ENCODE data around the gene CCDC148. TPM values are rescaled to one million over a fixed set of nuclear protein-coding genes. Genes with fewer than 3 reads are reported as not detected.
A peak's percentile ranks its signal among the peaks of the same experiment; 100 is the strongest.
"Not testable (repeated sequence)": the region's sequence is repeated elsewhere in the genome, so short reads cannot be mapped to it uniquely, and the experiment has no call there.

Gene CCDC148
- total RNA-seq, 2 experiments from 2014 or later, result 0.16 TPM; not detected in 1

DNA sequence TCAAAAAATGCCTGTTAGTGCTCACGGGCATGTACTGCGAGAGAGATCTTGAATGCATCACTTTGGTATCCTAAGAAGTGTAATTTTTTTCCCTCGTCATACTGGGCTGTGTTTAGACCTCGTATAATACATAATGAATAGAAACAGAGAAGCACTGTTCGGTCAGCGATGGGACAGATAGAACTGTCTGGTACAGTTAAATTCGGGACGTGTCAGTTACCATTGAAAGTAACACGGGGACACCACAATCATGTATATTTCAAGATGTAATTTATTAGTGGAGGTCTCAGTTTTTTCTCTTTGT lies 2.0 kb upstream of the CCDC148 start:
- peaks cover 17% of the 10 kb centered on the region for H3K27me3 Mint-ChIP-seq (ENCODE audit: low read depth)
- ATAC-seq (no peak), DNase-seq (no peak)
- ChIA-PET CTCF (interaction anchor here (0.7 to 3.1 kb wide), 4 partner anchors 9 to 287 kb away, joined by 3 to 17 read pairs (median 4); no protein-coding TSS in a partner anchor), POLR2A (interaction anchor here (0.6 to 0.7 kb wide), 2 partner anchors 18 to 200 kb away, joined by 3 read pairs; no protein-coding TSS in a partner anchor)
- no peak overlapping the region for H3K27ac Mint-ChIP-seq
- H3K9me3 Mint-ChIP-seq (ENCODE audit: insufficient read depth), result no peaks in the 10 kb centered on the region
- H3K4me1 Mint-ChIP-seq (ENCODE audit: low read depth), result peaks cover 25% of the 10 kb centered on the region
- peaks cover 3% of the 10 kb centered on the region for H3K36me3 Mint-ChIP-seq (ENCODE audit: low read depth)
- H3K4me3 Mint-ChIP-seq, result peak overlapping the region; percentile 87

DNA sequence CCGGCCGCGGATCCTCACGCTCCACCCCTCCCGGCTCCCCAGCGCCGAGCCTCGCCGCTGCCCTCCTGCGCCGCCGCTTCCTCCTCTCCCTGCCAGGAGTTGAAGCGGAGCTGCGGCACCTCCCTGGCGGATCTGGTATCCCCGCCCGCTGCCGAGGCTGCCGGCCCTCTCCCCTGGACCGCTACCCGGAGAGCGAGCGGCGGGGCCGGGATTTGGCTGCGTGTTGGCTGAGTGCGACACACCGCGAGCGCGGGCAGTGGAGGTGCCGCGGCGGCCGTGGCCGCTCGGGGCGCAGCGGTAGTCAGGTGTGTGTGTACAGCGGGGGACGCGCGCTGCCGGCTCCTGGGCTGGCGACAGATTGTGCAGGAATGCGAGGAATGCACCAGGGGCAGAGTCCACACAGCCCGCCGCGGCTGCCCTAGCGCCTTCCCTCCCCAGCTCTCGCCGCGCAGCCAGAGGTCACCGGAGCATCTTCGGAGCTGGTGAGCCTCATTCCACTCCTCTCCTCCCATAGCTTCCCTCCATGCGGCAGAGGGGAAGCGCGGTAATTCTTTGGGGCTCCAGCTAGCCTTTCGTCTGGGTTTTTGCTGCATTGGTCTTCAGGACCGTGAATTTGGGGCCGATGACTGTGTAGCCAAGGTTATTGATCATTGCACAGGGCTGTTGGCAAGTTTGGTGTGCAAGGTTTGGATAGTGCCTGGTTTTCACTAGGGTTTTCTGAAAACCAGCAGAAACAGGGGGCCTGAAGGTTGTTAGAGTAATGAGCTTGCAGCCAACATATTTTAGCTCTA lies 1.5 kb upstream of the CCDC148 start:
- Mint-ChIP-seq H3K4me1 (ENCODE audit: low read depth) (peaks cover 25% of the 10 kb centered on the region), H3K36me3 (ENCODE audit: low read depth) (peaks cover 3% of the 10 kb centered on the region), H3K9me3 (ENCODE audit: insufficient read depth) (no peaks in the 10 kb centered on the region), H3K4me3 (peak overlapping the region; percentile 87), H3K27ac (peak overlapping the region; percentile 87), H3K27me3 (ENCODE audit: low read depth) (peaks cover 21% of the 10 kb centered on the region)
- ATAC-seq, result peak; percentile 55
- POLR2A ChIA-PET, result interaction anchor here (1.0 kb wide), 1 partner anchor 73 kb away, joined by 3 read pairs; no protein-coding TSS in a partner anchor
- DNase-seq, result no peak
- CTCF ChIA-PET, result interaction anchor here (0.7 to 3.1 kb wide), 4 partner anchors 10 to 1150 kb away, joined by 3 to 17 read pairs (median 4); no protein-coding TSS in a partner anchor

GRCh38 chr2:158457092-158457825 lies 706 bp upstream of the CCDC148 start:
- no peaks in the 10 kb centered on the region for H3K9me3 Mint-ChIP-seq (ENCODE audit: insufficient read depth)
- ATAC-seq, result peak; percentile 52
- H3K27ac Mint-ChIP-seq, result peak overlapping the region; percentile 87
- peaks cover 3% of the 10 kb centered on the region for H3K36me3 Mint-ChIP-seq (ENCODE audit: low read depth)
- POLR2A ChIA-PET, result interaction anchor here (1.0 kb wide), 1 partner anchor 72 kb away, joined by 3 read pairs; no protein-coding TSS in a partner anchor
- peaks cover 28% of the 10 kb centered on the region for H3K27me3 Mint-ChIP-seq (ENCODE audit: low read depth)
- peaks cover 25% of the 10 kb centered on the region for H3K4me1 Mint-ChIP-seq (ENCODE audit: low read depth)
- DNase-seq, result peak; percentile 63
- CTCF ChIA-PET, result interaction anchor here (1.1 to 3.1 kb wide), 4 partner anchors 8 to 24 kb away, joined by 3 to 17 read pairs (median 6); no protein-coding TSS in a partner anchor
- peak overlapping the region; percentile 87 for H3K4me3 Mint-ChIP-seq

DNA sequence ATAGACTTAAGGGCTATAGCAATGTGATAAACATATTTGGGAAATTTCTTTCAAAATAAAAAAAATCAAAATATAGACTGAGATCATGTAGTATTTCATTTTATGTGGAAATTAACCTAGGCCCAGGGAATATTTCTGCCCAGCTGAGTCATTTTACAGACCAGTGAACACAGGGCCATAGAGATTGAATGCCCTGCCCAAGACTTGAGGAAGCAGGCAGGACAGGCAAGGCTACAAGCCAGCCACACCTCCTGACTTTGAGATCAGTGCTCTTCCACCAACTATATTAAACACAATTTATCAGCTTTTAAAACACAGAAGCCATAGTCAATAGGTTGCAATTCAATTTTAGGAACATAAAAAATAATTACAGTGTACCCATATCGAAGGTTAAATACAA lies 12.9 kb downstream of the CCDC148 start:
- Mint-ChIP-seq H3K27ac (no peak overlapping the region), H3K9me3 (ENCODE audit: insufficient read depth) (no peaks in the 10 kb centered on the region), H3K36me3 (ENCODE audit: low read depth) (no peaks in the 10 kb centered on the region), H3K4me1 (ENCODE audit: low read depth) (no peaks in the 10 kb centered on the region), H3K4me3 (no peak overlapping the region), H3K27me3 (ENCODE audit: low read depth) (peaks cover 2% of the 10 kb centered on the region)
- CTCF ChIA-PET, result interaction anchor here (1.3 kb wide), 1 partner anchor 310 kb away, joined by 3 read pairs; no protein-coding TSS in a partner anchor
- POLR2A ChIA-PET, result no interaction called here
- ATAC-seq (no peak), DNase-seq (no peak)

- H3K9me3 Mint-ChIP-seq (ENCODE audit: insufficient read depth); CTCF ChIA-PET; H3K4me1 Mint-ChIP-seq (ENCODE audit: low read depth); POLR2A ChIA-PET; DNase-seq; ATAC-seq; H3K27ac Mint-ChIP-seq; H3K27me3 Mint-ChIP-seq (ENCODE audit: low read depth); H3K36me3 Mint-ChIP-seq (ENCODE audit: low read depth); H3K4me3 Mint-ChIP-seq: not testable (repeated sequence)
These were observed 17.5 kb downstream of the CCDC148 start for GRCh38 chr2:158439062-158439461.

GRCh38 chr2:158433716-158434115 lies 22.8 kb downstream of the CCDC148 start:
- CTCF ChIA-PET; ATAC-seq; POLR2A ChIA-PET; H3K4me1 Mint-ChIP-seq (ENCODE audit: low read depth); H3K27me3 Mint-ChIP-seq (ENCODE audit: low read depth); DNase-seq; H3K36me3 Mint-ChIP-seq (ENCODE audit: low read depth); H3K27ac Mint-ChIP-seq; H3K4me3 Mint-ChIP-seq; H3K9me3 Mint-ChIP-seq (ENCODE audit: insufficient read depth): not testable (repeated sequence)

DNA sequence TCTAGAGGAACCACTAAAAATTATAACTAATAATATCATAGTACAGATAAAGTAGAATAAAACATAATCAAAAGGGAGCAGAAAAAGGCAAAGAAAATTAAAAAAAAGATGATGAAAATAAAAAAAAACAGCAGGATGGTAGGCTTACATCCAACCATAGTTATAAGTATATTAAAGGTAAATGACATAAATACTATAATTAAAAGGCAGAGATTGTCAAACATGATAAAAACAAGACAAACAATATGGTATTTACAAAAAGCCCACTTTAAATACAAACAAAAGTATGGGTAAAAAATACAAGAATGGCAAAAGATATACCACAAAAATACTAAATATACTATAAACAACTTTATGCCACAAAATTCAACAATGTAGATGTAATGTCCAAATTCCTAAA lies 24.4 kb downstream of the CCDC148 start:
- POLR2A ChIA-PET, result no interaction called here

GRCh38 chr2:158414538-158414937 lies 42.0 kb downstream of the CCDC148 start:
- Mint-ChIP-seq H3K4me1 (ENCODE audit: low read depth) (no peaks in the 10 kb centered on the region), H3K27me3 (ENCODE audit: low read depth) (peaks cover 2% of the 10 kb centered on the region), H3K9me3 (ENCODE audit: insufficient read depth) (peaks cover 4% of the 10 kb centered on the region), H3K36me3 (ENCODE audit: low read depth) (no peaks in the 10 kb centered on the region), H3K27ac (no peak overlapping the region), H3K4me3 (no peak overlapping the region)
- ATAC-seq, result no peak
- ChIA-PET POLR2A (no interaction called here), CTCF (no interaction called here)
- DNase-seq, result no peak

More for the DNA sequence above, 24.4 kb downstream of the CCDC148 start:
- H3K27me3 Mint-ChIP-seq (ENCODE audit: low read depth), result no peaks in the 10 kb centered on the region
- no peak overlapping the region for H3K27ac Mint-ChIP-seq
- no peak overlapping the region for H3K4me3 Mint-ChIP-seq
- DNase-seq (no peak), ATAC-seq (no peak)
- CTCF ChIA-PET, result no interaction called here
- no peaks in the 10 kb centered on the region for H3K36me3 Mint-ChIP-seq (ENCODE audit: low read depth)
- no peaks in the 10 kb centered on the region for H3K9me3 Mint-ChIP-seq (ENCODE audit: insufficient read depth)
- H3K4me1 Mint-ChIP-seq (ENCODE audit: low read depth), result no peaks in the 10 kb centered on the region

- Mint-ChIP-seq H3K27ac (no peak overlapping the region), H3K27me3 (ENCODE audit: low read depth) (peaks cover 2% of the 10 kb centered on the region), H3K36me3 (ENCODE audit: low read depth) (no peaks in the 10 kb centered on the region), H3K4me3 (no peak overlapping the region), H3K9me3 (ENCODE audit: insufficient read depth) (peaks cover 4% of the 10 kb centered on the region), H3K4me1 (ENCODE audit: low read depth) (no peaks in the 10 kb centered on the region)
- ChIA-PET POLR2A (no interaction called here), CTCF (no interaction called here)
- DNase-seq (no peak), ATAC-seq (no peak)
These were observed 43.0 kb downstream of the CCDC148 start for GRCh38 chr2:158413581-158413980.

DNA sequence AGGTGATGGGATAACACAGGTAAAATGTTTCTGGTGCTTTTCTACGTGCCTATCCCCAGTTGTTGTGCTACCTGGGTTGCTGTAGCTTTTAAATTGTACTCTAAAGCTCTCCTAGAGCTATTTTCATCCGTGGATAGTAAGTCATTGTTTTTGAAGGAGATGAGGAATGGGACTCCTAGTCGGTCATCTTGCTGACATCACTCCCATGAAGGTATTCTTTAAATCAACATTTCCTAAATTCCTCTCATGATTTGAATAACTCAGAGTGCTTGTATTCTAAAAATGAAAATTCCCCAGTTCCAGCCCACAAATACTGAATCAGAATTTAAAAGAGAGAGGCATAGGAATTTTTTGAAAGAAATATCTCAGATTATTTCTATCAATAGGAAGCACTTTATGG lies 44.3 kb downstream of the CCDC148 start:
- ATAC-seq (no peak), DNase-seq (no peak)
- ChIA-PET POLR2A (no interaction called here), CTCF (no interaction called here)
- Mint-ChIP-seq H3K9me3 (ENCODE audit: insufficient read depth) (peaks cover 4% of the 10 kb centered on the region), H3K27ac (no peak overlapping the region), H3K4me1 (ENCODE audit: low read depth) (no peaks in the 10 kb centered on the region), H3K4me3 (no peak overlapping the region), H3K27me3 (ENCODE audit: low read depth) (no peaks in the 10 kb centered on the region), H3K36me3 (ENCODE audit: low read depth) (no peaks in the 10 kb centered on the region)

DNA sequence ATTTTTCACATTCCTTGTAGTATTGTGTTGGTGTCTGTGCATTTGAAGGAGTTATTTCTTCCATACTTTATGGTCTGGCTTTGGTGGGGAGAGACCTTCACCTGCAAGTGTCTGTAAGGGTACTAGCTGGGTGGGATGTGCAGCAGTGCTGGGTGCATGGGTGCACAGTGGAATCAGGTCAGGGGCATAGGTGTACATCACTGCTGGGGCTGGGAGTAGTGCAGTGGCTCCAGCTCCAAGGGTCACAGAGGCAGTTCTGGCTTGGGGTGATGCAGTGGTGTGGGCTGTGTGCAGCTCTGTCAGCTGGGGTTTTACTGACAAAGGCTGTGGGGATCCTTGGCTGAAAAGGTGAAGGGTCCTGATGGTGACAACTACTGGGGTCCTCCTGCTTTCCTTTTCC lies 44.8 kb downstream of the CCDC148 start:
- ATAC-seq, result no peak

DNA sequence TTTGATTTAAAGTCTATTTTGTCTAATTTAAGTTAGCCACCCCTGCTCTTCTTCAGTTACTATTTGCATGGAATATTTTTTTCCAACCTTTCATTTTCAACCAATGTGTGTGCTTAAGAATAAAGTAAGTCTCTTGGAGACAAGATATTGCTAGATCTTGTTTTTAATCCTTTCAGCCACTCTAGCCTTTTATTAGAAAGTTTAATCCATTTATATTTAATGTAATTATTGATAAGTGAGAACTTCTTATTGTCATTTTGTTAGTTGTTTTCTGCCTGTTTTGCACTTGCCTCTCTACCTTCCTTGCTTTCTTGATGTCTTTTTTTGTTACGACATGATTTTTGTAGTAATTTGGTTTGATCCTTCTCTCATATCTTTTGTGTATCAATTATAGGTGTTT lies 46.4 kb downstream of the CCDC148 start:
- H3K36me3 Mint-ChIP-seq (ENCODE audit: low read depth), result no peaks in the 10 kb centered on the region
- no peak overlapping the region for H3K27ac Mint-ChIP-seq
- ChIA-PET CTCF (no interaction called here), POLR2A (no interaction called here)
- no peaks in the 10 kb centered on the region for H3K27me3 Mint-ChIP-seq (ENCODE audit: low read depth)
- H3K9me3 Mint-ChIP-seq (ENCODE audit: insufficient read depth), result peaks cover 4% of the 10 kb centered on the region
- no peaks in the 10 kb centered on the region for H3K4me1 Mint-ChIP-seq (ENCODE audit: low read depth)
- DNase-seq (no peak), ATAC-seq (no peak)
- H3K4me3 Mint-ChIP-seq, result no peak overlapping the region

More for the DNA sequence above, 44.8 kb downstream of the CCDC148 start:
- CTCF ChIA-PET, result no interaction called here
- Mint-ChIP-seq H3K4me3 (no peak overlapping the region), H3K4me1 (ENCODE audit: low read depth) (no peaks in the 10 kb centered on the region), H3K27ac (no peak overlapping the region), H3K9me3 (ENCODE audit: insufficient read depth) (peaks cover 4% of the 10 kb centered on the region), H3K36me3 (ENCODE audit: low read depth) (no peaks in the 10 kb centered on the region), H3K27me3 (ENCODE audit: low read depth) (no peaks in the 10 kb centered on the region)
- no peak for DNase-seq
- POLR2A ChIA-PET, result no interaction called here

Measured in activated CD8-positive, alpha-beta T cell treated with anti-CD3 and anti-CD28 coated beads, Interleukin-2, amount 10 ng/mL, durations not matched to agents 7 days and 5 days (primary cell).